Tibial artery (tissue), 4 donors: ENCODE results near the gene SLC24A3.

Experiments used
- DNase-seq, 2 donors: peaks; one replicate each; pipeline ENCODE4 v3.0.0-alpha.2; 2019
- H3K27ac ChIP-seq, 2 donors: fragments of 200-600 bp; sonication (generic) in 1 of 2; 1 replicate in 1 of 2; 2 replicates in 1 of 2; pipeline ENCODE4 v1.5.1; 2018 to 2019; ENCODE audit warnings: mild to moderate bottlenecking in 1 of 2
- H3K27me3 ChIP-seq, 2 donors: fragments of 200-600 bp; sonication (generic) in 1 of 2; one replicate each; pipeline versions ENCODE4 v1.5.1 to v1.6.0; 2016 to 2019
- H3K36me3 ChIP-seq, 3 donors: fragments of 200-600 bp; sonication (generic) in 2 of 3; one replicate each; pipeline ENCODE4 v1.5.1; 2016 to 2019; ENCODE audit warnings: mild to moderate bottlenecking in 2 of 3
- H3K4me1 ChIP-seq, 4 donors: fragments of 200-600 bp; sonication (generic) in 2 of 4; 1 replicate in 3 of 4; 2 replicates in 1 of 4; pipeline ENCODE4 v1.5.1; 2016 to 2019
- H3K4me3 ChIP-seq, 2 donors: fragments of 200-600 bp; sonication (generic) in 1 of 2; 1 replicate in 1 of 2; 2 replicates in 1 of 2; pipeline ENCODE4 v1.5.1; 2018 to 2019; ENCODE audit warnings: mild to moderate bottlenecking in 2 of 2
- H3K9me3 ChIP-seq, 3 donors: fragments of 200-600 bp; sonication (generic) in 1 of 3; one replicate each; pipeline ENCODE4 v1.5.1; 2016 to 2019
- CTCF ChIP-seq, 2 experiments: fragments of 200-600 bp in 1 of 2; fragments of 450-650 bp in 1 of 2; IDR thresholded peaks; one replicate each; pipeline ENCODE4 v1.5.1; 2017 to 2019; ENCODE audit warnings: antibody characterized with exemption in 2 of 2, mild to moderate bottlenecking in 1 of 2, moderate library complexity in 1 of 2
- intact Hi-C: fragments of 100-400 bp; cut with DNase I; formaldehyde crosslinking; loops from one replicate; pipeline ENCODE4 v1.15.0; 2023; ENCODE audit warnings: low total_unique reads

Gene SLC24A3

GRCh38 chr20:19236371-19237055 is 24.1 kb downstream of the SLC24A3 start:
- no peaks in the 10 kb centered on the region for H3K9me3 ChIP-seq
- no peak overlapping the region for H3K27ac ChIP-seq
- DNase-seq = no peak
- H3K27me3 ChIP-seq = no peaks in the 10 kb centered on the region
- intact Hi-C loops = no loop called here
- H3K36me3 ChIP-seq = no peaks in the 10 kb centered on the region
- no peak for TF ChIP-seq CTCF (IDR thresholded peaks at IDR 0.05)
- H3K4me3 ChIP-seq = no peak overlapping the region
- H3K4me1 ChIP-seq = peaks cover 0 to 5% (median 0%) of the 10 kb centered on the region in 4 donors

DNA sequence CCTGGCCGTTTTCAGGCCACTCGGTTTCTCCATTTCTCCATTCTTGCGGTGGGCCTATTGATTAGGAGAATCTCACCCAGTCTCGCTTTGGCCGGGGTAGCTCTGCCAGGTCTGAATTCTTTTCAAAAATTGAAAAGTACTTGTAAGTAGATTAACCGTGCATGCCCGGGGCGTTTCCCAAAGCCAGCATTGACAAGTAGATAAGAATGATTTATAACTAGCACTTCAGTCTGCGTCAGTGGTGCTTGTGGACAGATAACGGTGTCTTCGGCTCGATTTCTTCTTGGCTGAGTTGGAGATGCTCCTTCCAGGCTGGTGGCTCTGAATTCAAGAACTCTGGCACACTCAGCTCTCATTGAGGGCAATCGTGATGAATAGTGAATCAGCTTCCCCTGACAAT is 29.0 kb downstream of the SLC24A3 start:
- no peak for TF ChIP-seq CTCF (IDR thresholded peaks at IDR 0.05)
- H3K27me3 ChIP-seq = no peaks in the 10 kb centered on the region
- peaks cover 0 to 5% (median 0%) of the 10 kb centered on the region in 4 donors for H3K4me1 ChIP-seq
- no peak overlapping the region for H3K4me3 ChIP-seq
- no peaks in the 10 kb centered on the region for H3K9me3 ChIP-seq
- no peaks in the 10 kb centered on the region for H3K36me3 ChIP-seq
- intact Hi-C loops = no loop called here
- no peak for DNase-seq
- no peak overlapping the region for H3K27ac ChIP-seq

DNA sequence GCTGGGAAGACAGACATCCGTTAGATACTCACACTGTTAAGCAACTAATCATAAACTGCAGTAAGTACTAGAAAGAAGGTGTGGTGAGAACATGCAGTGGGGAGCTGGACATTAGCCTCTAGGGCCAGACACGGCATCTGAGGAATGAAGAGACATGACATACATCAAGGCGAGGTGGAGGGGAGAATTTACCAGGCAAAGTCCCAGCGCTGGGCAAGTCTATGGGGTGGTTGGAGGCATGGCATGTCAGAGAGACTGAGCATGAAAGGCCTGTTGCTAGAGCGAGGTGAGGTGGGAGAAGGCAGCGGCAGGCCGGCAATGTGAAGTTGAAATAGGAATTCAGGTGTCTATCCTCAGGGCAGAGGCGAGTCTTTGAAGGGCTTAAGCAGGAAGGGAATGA is 31.8 kb downstream of the SLC24A3 start:
- H3K27me3 ChIP-seq = no peaks in the 10 kb centered on the region
- no peaks in the 10 kb centered on the region for H3K36me3 ChIP-seq
- H3K4me1 ChIP-seq = peaks cover 0 to 2% (median 0%) of the 10 kb centered on the region in 4 donors
- no peaks in the 10 kb centered on the region for H3K9me3 ChIP-seq
- no peak for DNase-seq
- no peak overlapping the region for H3K27ac ChIP-seq
- H3K4me3 ChIP-seq = no peak overlapping the region
- intact Hi-C loops = no loop called here
- no peak for TF ChIP-seq CTCF (IDR thresholded peaks at IDR 0.05)

DNA sequence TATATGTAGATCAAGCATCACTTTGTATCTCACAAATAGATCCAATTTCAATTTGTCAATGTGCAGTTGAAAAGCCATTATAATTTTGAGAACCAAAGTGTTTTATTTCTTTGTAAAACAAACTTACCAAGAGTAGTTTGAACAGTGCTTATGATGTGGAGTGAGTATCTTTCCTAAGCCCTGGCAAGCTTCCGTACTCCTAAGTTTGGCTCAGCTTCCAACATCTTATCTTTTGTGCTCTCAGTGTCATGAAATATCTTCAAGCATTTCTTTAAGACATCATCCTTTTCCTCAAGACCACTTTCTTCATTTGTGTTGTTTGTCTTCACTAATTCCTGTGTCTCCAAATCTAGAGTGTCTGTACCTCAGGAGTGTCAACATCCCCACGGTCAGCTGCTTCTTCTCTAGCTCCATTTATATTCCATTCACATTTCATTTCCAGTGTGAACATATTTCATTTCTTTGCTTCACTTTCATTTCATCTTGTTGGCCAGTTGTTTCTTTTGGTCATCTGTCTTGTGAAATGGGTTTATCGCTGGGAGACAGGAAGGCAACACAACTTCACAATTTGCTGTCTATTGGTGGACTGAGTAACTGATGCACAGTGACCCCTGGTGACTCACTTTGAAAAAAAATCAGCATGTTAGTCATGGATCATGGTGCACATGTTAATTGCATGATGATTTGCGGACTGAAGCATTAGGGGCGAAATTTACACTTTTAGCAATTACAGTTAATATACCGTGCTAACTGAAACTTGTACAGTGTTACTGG is 36.9 kb downstream of the SLC24A3 start:
- intact Hi-C loops = no loop called here
- Histone ChIP-seq H3K4me1 (peaks cover 0 to 28% (median 6%) of the 10 kb centered on the region in 4 donors), H3K9me3 (no peaks in the 10 kb centered on the region), H3K36me3 (no peaks in the 10 kb centered on the region), H3K27ac (no peak overlapping the region), H3K4me3 (no peak overlapping the region), H3K27me3 (no peaks in the 10 kb centered on the region)
- TF ChIP-seq CTCF (IDR thresholded peaks at IDR 0.05) = no peak
- no peak for DNase-seq

DNA sequence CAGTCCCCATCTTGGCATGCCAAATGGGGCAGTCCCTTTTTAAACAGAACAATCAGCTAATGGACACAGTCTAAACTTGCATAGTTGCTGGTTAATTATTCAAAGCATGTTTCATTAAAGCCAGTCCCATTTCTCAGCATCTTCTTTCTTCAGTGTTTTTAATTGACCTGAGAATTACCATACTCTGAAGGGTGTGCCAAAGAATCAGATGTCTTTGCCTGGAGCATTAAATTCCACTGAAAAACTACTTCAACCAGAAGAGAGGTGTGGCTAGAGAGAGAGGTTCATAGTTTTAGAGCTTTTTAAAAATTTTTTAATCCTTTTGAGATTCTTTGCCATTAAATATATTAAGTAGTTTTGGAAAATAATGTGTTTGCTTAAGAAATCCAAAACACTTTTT is 37.9 kb downstream of the SLC24A3 start:
- DNase-seq = no peak
- Histone ChIP-seq H3K4me1 (peaks cover 0 to 36% (median 10%) of the 10 kb centered on the region in 4 donors), H3K9me3 (no peaks in the 10 kb centered on the region), H3K27ac (no peak overlapping the region), H3K36me3 (no peaks in the 10 kb centered on the region), H3K4me3 (no peak overlapping the region), H3K27me3 (no peaks in the 10 kb centered on the region)
- intact Hi-C loops = no loop called here
- no peak for TF ChIP-seq CTCF (IDR thresholded peaks at IDR 0.05)
